Endothelial cell of umbilical vein (primary cell): ENCODE measurements around the gene SIM1. TPM values are rescaled to one million over a fixed set of nuclear protein-coding genes. Genes with fewer than 3 reads are reported as not detected.
A peak's percentile ranks its signal among the peaks of the same experiment; 100 is the strongest.

Experiments
- BruUV-seq: library from RNA; stranded (reverse); fragments of 400-500 nt; replicated peaks from 2 replicates; lab custom pipeline; 2021; lab: Mats Ljungman, UMichigan
- CTCF ChIA-PET: fragments of 300-600, 350-600 bp; sonication (Branson Sonifier 250); formaldehyde crosslinking; loops from one replicate; lab custom pipeline; 2021; ENCODE audit warnings: antibody characterized with exemption, inconsistent platforms; lab: Charles Lee
- POLR2A ChIA-PET: fragments of 300-600, 350-600 bp; sonication (Branson Sonifier 250); formaldehyde crosslinking; loops from one replicate; lab custom pipeline; 2021; ENCODE audit warnings: antibody characterized with exemption, inconsistent platforms; lab: Charles Lee
- DNase-seq: peaks from one replicate; pipeline ENCODE4 v3.0.0-alpha.2; 2011; ENCODE audit warnings: low read depth, low spot score
- FAIRE-seq: peaks from 2 replicates; lab custom pipeline; 2011; peaks lifted over from hg19 to GRCh38; lab: Jason Lieb, UNC
- H2AFZ ChIP-seq: 2 replicates; pipeline ENCODE4 v1.6.0; 2012; ENCODE audit warnings: low read depth, low read length, control low read depth, inconsistent platforms
- H3K27ac ChIP-seq: 2 replicates; pipeline ENCODE4 v1.5.1; 2011; ENCODE audit warnings: low read depth, mild to moderate bottlenecking, control low read depth, low read length, moderate library complexity; ENCODE audit not compliant: insufficient read depth
- H3K27me3 ChIP-seq, 2 experiments: 2 replicates each; pipeline versions ENCODE4 v1.6.0 to v1.6.1; 2011; ENCODE audit warnings: low read length in 2 of 2, mixed read lengths in 1 of 2; ENCODE audit not compliant: control insufficient read depth in 2 of 2, insufficient read depth in 2 of 2
- H3K36me3 ChIP-seq, 2 experiments: 2 replicates in 1 of 2; 3 replicates in 1 of 2; pipeline ENCODE4 v1.5.1; 2011; ENCODE audit warnings: low read length in 2 of 2, mild to moderate bottlenecking in 1 of 2, moderate library complexity in 1 of 2; ENCODE audit not compliant: control insufficient read depth in 2 of 2, insufficient read depth in 2 of 2; ENCODE audit errors: extremely low read depth in 1 of 2
- H3K4me1 ChIP-seq: 3 replicates; pipeline ENCODE4 v1.5.1; 2011; ENCODE audit warnings: mild to moderate bottlenecking, low read length; ENCODE audit not compliant: control insufficient read depth, insufficient read depth; ENCODE audit errors: extremely low read depth
- H3K4me2 ChIP-seq: 2 replicates; pipeline ENCODE4 v1.6.1; 2011; ENCODE audit warnings: low read length, control low read depth, mixed read lengths; ENCODE audit not compliant: insufficient read depth
- H3K4me3 ChIP-seq, 3 experiments: fragments of 200-600 bp in 1 of 3; sonication (generic), shearing (Covaris generic) in 1 of 3; replicated peaks in 1 of 3; 2 replicates each; pipeline ENCODE4 v1.5.1; 2011 to 2016; ENCODE audit warnings: control low read depth in 3 of 3, low read length in 3 of 3, mild to moderate bottlenecking in 2 of 3, inconsistent platforms in 1 of 3, low read depth in 1 of 3, moderate library complexity in 1 of 3; ENCODE audit not compliant: insufficient read depth in 1 of 3
- H3K79me2 ChIP-seq: 2 replicates; pipeline ENCODE4 v1.6.0; 2012; ENCODE audit warnings: low read length, inconsistent platforms; ENCODE audit not compliant: control insufficient read depth, insufficient read depth
- H3K9ac ChIP-seq: replicated peaks from 2 replicates; pipeline ENCODE3; 2011; ENCODE audit warnings: low read length, control low read depth; ENCODE audit not compliant: insufficient read depth; ENCODE audit errors: extremely low read depth
- H3K9me1 ChIP-seq: replicated peaks from 3 replicates; pipeline ENCODE4 v1.6.0; 2011; ENCODE audit warnings: mild to moderate bottlenecking, low read length; ENCODE audit not compliant: control insufficient read depth, insufficient read depth; ENCODE audit errors: extremely low read depth
- H3K9me3 ChIP-seq: replicated peaks from 2 replicates; pipeline ENCODE4 v1.5.1; 2012; ENCODE audit warnings: low read length, inconsistent platforms; ENCODE audit not compliant: control insufficient read depth, insufficient read depth
- H4K20me1 ChIP-seq: replicated peaks from 2 replicates; pipeline ENCODE3; 2011; ENCODE audit warnings: mild to moderate bottlenecking, low read length; ENCODE audit not compliant: control insufficient read depth, insufficient read depth; ENCODE audit errors: extremely low read depth
- EZH2 ChIP-seq: IDR thresholded peaks from 2 replicates; pipeline ENCODE4 v1.6.1; 2012; ENCODE audit warnings: borderline replicate concordance, low read depth, mild to moderate bottlenecking, moderate library complexity, low read length, inconsistent platforms; ENCODE audit not compliant: severe bottlenecking
- FOS ChIP-seq: IDR thresholded peaks from 2 replicates; pipeline ENCODE4 v1.6.1; 2011; ENCODE audit warnings: mild to moderate bottlenecking, low read length, moderate library complexity, borderline replicate concordance; ENCODE audit not compliant: insufficient read depth
- GATA2 ChIP-seq: IDR thresholded peaks from 2 replicates; pipeline ENCODE4 v1.7.0; 2011; ENCODE audit warnings: low read depth, mild to moderate bottlenecking, moderate library complexity, mixed read lengths, low read length; ENCODE audit not compliant: insufficient read length, insufficient read depth
- JUN ChIP-seq: IDR thresholded peaks from 2 replicates; pipeline ENCODE4 v1.6.1; 2011; ENCODE audit warnings: borderline replicate concordance, low read depth; ENCODE audit not compliant: insufficient read length, insufficient read depth
- MYC ChIP-seq: IDR thresholded peaks from one replicate; pipeline ENCODE4 v1.6.1; 2011; ENCODE audit warnings: mild to moderate bottlenecking, low read depth, low read length
- POLR2A ChIP-seq: IDR thresholded peaks from 2 replicates; pipeline ENCODE4 v1.6.1; 2012; ENCODE audit warnings: low read depth, mild to moderate bottlenecking, control low read depth, low read length
- POLR2AphosphoS5 ChIP-seq: IDR thresholded peaks from 2 replicates; pipeline ENCODE4 v1.6.1; 2012; ENCODE audit warnings: low read depth, mild to moderate bottlenecking, control low read depth, low read length, moderate library complexity; ENCODE audit not compliant: insufficient read depth
- dilution Hi-C: fragments of 300-500 bp; cut with MboI; formaldehyde crosslinking; loops from one replicate; pipeline ENCODE4 v1.15.0; 2019; ENCODE audit warnings: low sequenced_read_pairs; ENCODE audit not compliant: extremely low pct_ligation_motif_present
- intact Hi-C: fragments of 100-400 bp; cut with micrococcal nuclease; formaldehyde crosslinking; loops from one replicate; pipeline ENCODE4 v1.10.0; 2022
- polyA plus RNA-seq, 4 experiments: library from polyadenylated mRNA; depleted of rRNA in 3 of 4; stranded (reverse) in 3 of 4; unstranded in 1 of 4; fragments of >200 nt; gene quantifications; 2 replicates each; pipeline versions ENCODE4 v1.2.1 to v1.2.3, GENCODE V29; 2011 to 2012; ENCODE audit warnings: missing spikeins in 1 of 4
- total RNA-seq: library from RNA; stranded (reverse); gene quantifications from 2 replicates; pipeline ENCODE4 v1.2.3, GENCODE V29; 2021
- TF ChIP-seq, protein P1 (sequence below), 2 donors: IDR thresholded peaks; 1 replicate in 1 of 2; 2 replicates in 1 of 2; pipeline ENCODE4 v1.5.1; 2011; ENCODE audit warnings: low read length in 2 of 2, mild to moderate bottlenecking in 2 of 2, moderate library complexity in 2 of 2, control low read depth in 1 of 2, inconsistent platforms in 1 of 2, low read depth in 1 of 2; ENCODE audit not compliant: insufficient read depth in 1 of 2; ENCODE audit errors: extremely low read depth in 1 of 2
- TF ChIP-seq, protein P2 (sequence below): IDR thresholded peaks from 2 replicates; pipeline ENCODE4 v1.6.1; 2011; ENCODE audit not compliant: insufficient read depth, insufficient read length

Gene SIM1
- total and polyA plus RNA-seq, 2 donors (not counting 3 experiments of a cell fraction or from before 2014, with no cell fraction given): 0.14 to 0.29 TPM

GRCh38 chr6:100454551-100455229 is 10.0 kb downstream of the SIM1 start:
- Histone ChIP-seq H3K36me3 (no peaks in the 10 kb centered on the region), H2AFZ (no peak overlapping the region), H3K27ac (no peak overlapping the region), H3K4me1 (peaks cover 8% of the 10 kb centered on the region), H4K20me1 (no peaks in the 10 kb centered on the region), H3K9ac (no peak overlapping the region), H3K27me3 (peaks cover 79 to 92% of the 10 kb centered on the region in 2 experiments), H3K4me3 (peak overlapping the region in 1 of 3 experiments; percentile 22), H3K9me1 (no peaks in the 10 kb centered on the region), H3K79me2 (no peaks in the 10 kb centered on the region), H3K9me3 (no peaks in the 10 kb centered on the region), H3K4me2 (peak overlapping the region; percentile 56)
- CTCF ChIA-PET: interaction anchor here (1.0 to 1.9 kb wide), 4 partner anchors 10 to 338 kb away, joined by 3 to 6 read pairs (median 4); partner anchors contain the start of gene SIM1
- dilution Hi-C loops (loop anchor here (25.0 kb wide), 1 partner anchor 342 kb away; no protein-coding TSS in a partner anchor), intact Hi-C loops (loop anchor here (1.0 to 5.0 kb wide), 3 partner anchors 8 to 538 kb away; no protein-coding TSS in a partner anchor)
- FAIRE-seq (no peak), DNase-seq (peak; percentile 33)
- TF ChIP-seq GATA2 (no peak), MYC (no peak), POLR2AphosphoS5 (no peak), POLR2A (no peak), FOS (no peak), EZH2 (no peak), JUN (no peak)
- TF ChIP-seq, protein P1, sequence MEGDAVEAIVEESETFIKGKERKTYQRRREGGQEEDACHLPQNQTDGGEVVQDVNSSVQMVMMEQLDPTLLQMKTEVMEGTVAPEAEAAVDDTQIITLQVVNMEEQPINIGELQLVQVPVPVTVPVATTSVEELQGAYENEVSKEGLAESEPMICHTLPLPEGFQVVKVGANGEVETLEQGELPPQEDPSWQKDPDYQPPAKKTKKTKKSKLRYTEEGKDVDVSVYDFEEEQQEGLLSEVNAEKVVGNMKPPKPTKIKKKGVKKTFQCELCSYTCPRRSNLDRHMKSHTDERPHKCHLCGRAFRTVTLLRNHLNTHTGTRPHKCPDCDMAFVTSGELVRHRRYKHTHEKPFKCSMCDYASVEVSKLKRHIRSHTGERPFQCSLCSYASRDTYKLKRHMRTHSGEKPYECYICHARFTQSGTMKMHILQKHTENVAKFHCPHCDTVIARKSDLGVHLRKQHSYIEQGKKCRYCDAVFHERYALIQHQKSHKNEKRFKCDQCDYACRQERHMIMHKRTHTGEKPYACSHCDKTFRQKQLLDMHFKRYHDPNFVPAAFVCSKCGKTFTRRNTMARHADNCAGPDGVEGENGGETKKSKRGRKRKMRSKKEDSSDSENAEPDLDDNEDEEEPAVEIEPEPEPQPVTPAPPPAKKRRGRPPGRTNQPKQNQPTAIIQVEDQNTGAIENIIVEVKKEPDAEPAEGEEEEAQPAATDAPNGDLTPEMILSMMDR (IDR thresholded peaks at IDR 0.05; ENCODE audit: extremely low read depth in 1 of 2, insufficient read depth in 1 of 2, low read depth in 1 of 2, low read length in 2 of 2): no peak
- TF ChIP-seq, protein P2, sequence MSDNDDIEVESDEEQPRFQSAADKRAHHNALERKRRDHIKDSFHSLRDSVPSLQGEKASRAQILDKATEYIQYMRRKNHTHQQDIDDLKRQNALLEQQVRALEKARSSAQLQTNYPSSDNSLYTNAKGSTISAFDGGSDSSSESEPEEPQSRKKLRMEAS: no peak
- BruUV-seq: no TSS peak
- POLR2A ChIA-PET: no interaction called here
